Activated naive CD4-positive, alpha-beta T cell (primary cell): ENCODE data around the gene PRPSAP1.
A peak's percentile ranks its signal among the peaks of the same experiment; 100 is the strongest.

Experiments used
- DNase-seq, 4 experiments: peaks; one replicate each; lab custom pipeline; 2025; lab: John Stamatoyannopoulos, UW

The PRPSAP1 gene

GRCh38 chr17:76353599-76354316 lies at the start of gene PRPSAP1:
PRPSAP1 (minus strand) TSS chr17:76353916; CDS start chr17:76353703, 213 bp downstream.
- peak; percentile 66 to 76 (median 71) for DNase-seq

GRCh38 chr17:76402711-76403110 lies 49.0 kb upstream of the PRPSAP1 start:
- no peak for DNase-seq

GRCh38 chr17:76399175-76400172 lies 45.8 kb upstream of the PRPSAP1 start:
- DNase-seq: no peak

GRCh38 chr17:76398523-76399174 lies 44.9 kb upstream of the PRPSAP1 start:
- no peak for DNase-seq

- peak; percentile 59 to 88 (median 82) for DNase-seq
These were observed 44.2 kb upstream of the PRPSAP1 start for GRCh38 chr17:76397687-76398522.

GRCh38 chr17:76397184-76397583 lies 43.5 kb upstream of the PRPSAP1 start:
- no peak for DNase-seq

- DNase-seq: no peak
These were observed 42.3 kb upstream of the PRPSAP1 start for GRCh38 chr17:76395980-76396379.

- DNase-seq: no peak
These were observed 40.5 kb upstream of the PRPSAP1 start for GRCh38 chr17:76394166-76394565.

GRCh38 chr17:76391200-76391715 lies 37.5 kb upstream of the PRPSAP1 start:
- no peak for DNase-seq

- DNase-seq: no peak
These were observed 36.3 kb upstream of the PRPSAP1 start for GRCh38 chr17:76390003-76390421.

- no peak for DNase-seq
These were observed 35.5 kb upstream of the PRPSAP1 start for GRCh38 chr17:76388966-76389888.

- DNase-seq: no peak
These were observed 33.5 kb upstream of the PRPSAP1 start for GRCh38 chr17:76386966-76387765.

GRCh38 chr17:76385892-76386786 lies 32.4 kb upstream of the PRPSAP1 start:
- DNase-seq: peak; percentile 38 to 75 (median 66)

GRCh38 chr17:76384987-76385891 lies 31.5 kb upstream of the PRPSAP1 start:
- peak in 1 of 4 experiments; percentile 20 for DNase-seq

GRCh38 chr17:76384222-76384986 lies 30.7 kb upstream of the PRPSAP1 start, which contains the start of gene SPHK1:
SPHK1 (plus strand) TSS chr17:76384609; CDS start chr17:76385645, 1,036 bp downstream.
- DNase-seq: peak in 2 of 4 experiments; percentile 17 to 51
